ENCODE data around the gene PDE3B.

DNA sequence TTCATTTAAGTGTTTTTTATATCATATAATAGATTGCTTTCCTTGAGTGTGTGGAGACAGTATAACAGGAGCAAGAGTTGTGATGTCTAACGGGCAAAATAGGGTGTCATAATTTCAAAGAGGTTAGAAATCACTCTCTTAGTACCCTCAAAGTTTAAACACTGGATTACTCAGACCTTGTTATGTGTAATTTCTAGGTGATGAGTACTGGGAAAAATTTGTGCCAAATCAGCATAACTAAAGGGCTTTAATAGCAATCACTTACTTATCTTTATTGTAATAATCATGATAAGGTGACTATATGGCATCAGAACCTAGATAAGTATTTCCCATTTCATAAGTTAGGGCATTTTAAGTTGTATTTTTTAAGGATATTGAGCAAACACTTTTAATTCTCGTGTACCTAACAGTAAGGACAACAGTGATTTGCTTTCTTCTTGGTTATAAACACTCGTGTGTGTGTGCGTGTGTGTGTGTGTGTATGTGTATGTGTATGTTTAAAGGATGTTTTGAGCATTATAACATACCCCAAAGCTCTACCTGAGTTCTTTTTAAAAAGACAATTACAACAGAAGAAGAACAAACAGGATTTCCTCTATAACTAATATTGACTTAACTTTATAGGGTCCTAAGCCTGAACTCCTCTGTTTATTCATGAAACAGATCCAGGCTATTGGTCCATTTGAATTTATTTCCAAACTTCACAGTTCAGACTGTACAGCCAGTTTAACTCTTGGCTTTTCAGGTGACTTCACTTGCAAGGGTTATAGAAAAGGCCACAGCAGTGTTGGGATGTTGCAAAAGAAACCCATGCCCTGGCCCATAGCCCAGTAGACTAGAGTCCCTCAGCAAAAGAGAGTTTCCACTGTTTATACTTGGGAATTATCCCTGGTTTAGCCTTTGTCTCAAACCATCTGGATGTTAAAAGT is 23.7 kb upstream of the PDE3B start:
- no peak for TF ChIP-seq RARB (CRISPR knock-in tag; IDR thresholded peaks at IDR 0.05)
- TF ChIP-seq ZC3H10 (CRISPR knock-in tag; IDR thresholded peaks at IDR 0.05) = no peak
- no peak for TF ChIP-seq ARNTL (CRISPR knock-in tag; IDR thresholded peaks at IDR 0.05; ENCODE audit: borderline replicate concordance, low read depth)
- TF ChIP-seq ZFP3 (CRISPR knock-in tag; IDR thresholded peaks at IDR 0.05) = no peak
- no peak for TF ChIP-seq ZNF70 (CRISPR knock-in tag; IDR thresholded peaks at IDR 0.05)
- no peak for TF ChIP-seq TOX (CRISPR knock-in tag; IDR thresholded peaks at IDR 0.05; ENCODE audit: borderline replicate concordance)
- TF ChIP-seq, protein P1, sequence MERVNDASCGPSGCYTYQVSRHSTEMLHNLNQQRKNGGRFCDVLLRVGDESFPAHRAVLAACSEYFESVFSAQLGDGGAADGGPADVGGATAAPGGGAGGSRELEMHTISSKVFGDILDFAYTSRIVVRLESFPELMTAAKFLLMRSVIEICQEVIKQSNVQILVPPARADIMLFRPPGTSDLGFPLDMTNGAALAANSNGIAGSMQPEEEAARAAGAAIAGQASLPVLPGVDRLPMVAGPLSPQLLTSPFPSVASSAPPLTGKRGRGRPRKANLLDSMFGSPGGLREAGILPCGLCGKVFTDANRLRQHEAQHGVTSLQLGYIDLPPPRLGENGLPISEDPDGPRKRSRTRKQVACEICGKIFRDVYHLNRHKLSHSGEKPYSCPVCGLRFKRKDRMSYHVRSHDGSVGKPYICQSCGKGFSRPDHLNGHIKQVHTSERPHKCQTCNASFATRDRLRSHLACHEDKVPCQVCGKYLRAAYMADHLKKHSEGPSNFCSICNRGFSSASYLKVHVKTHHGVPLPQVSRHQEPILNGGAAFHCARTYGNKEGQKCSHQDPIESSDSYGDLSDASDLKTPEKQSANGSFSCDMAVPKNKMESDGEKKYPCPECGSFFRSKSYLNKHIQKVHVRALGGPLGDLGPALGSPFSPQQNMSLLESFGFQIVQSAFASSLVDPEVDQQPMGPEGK (CRISPR knock-in tag; IDR thresholded peaks at IDR 0.05; ENCODE audit: borderline replicate concordance) = no peak
- TF ChIP-seq, protein P2, sequence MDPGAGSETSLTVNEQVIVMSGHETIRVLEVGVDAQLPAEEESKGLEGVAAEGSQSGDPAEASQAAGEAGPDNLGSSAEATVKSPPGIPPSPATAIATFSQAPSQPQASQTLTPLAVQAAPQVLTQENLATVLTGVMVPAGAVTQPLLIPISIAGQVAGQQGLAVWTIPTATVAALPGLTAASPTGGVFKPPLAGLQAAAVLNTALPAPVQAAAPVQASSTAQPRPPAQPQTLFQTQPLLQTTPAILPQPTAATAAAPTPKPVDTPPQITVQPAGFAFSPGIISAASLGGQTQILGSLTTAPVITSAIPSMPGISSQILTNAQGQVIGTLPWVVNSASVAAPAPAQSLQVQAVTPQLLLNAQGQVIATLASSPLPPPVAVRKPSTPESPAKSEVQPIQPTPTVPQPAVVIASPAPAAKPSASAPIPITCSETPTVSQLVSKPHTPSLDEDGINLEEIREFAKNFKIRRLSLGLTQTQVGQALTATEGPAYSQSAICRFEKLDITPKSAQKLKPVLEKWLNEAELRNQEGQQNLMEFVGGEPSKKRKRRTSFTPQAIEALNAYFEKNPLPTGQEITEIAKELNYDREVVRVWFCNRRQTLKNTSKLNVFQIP (CRISPR knock-in tag; IDR thresholded peaks at IDR 0.05; ENCODE audit: borderline replicate concordance, low read depth) = no peak
- TF ChIP-seq ISL1 (CRISPR knock-in tag; IDR thresholded peaks at IDR 0.05) = no peak
- TF ChIP-seq, protein P3, sequence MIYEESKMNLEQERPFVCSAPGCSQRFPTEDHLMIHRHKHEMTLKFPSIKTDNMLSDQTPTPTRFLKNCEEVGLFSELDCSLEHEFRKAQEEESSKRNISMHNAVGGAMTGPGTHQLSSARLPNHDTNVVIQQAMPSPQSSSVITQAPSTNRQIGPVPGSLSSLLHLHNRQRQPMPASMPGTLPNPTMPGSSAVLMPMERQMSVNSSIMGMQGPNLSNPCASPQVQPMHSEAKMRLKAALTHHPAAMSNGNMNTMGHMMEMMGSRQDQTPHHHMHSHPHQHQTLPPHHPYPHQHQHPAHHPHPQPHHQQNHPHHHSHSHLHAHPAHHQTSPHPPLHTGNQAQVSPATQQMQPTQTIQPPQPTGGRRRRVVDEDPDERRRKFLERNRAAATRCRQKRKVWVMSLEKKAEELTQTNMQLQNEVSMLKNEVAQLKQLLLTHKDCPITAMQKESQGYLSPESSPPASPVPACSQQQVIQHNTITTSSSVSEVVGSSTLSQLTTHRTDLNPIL (CRISPR knock-in tag; IDR thresholded peaks at IDR 0.05; ENCODE audit: low read depth) = no peak
- TF ChIP-seq ESRRG (CRISPR knock-in tag; IDR thresholded peaks at IDR 0.05) = no peak

All from SK-N-SH treated with all-trans-retinoic acid at 6 μM for 48 hours (cell line).